A549 treated with CpdA at 1 μM for 4 hours (cell line): ENCODE results near the gene TMEM107. TPM values are rescaled to one million over a fixed set of nuclear protein-coding genes. Genes with fewer than 3 reads are reported as not detected.

ENCODE experiments used
- total RNA-seq: library from RNA; stranded (reverse); fragments of 200-300 nt; extraction: Qiagen RNA extraction; gene quantifications from 5 replicates; pipeline ENCODE4 v1.2.3, GENCODE V29; 2022; ENCODE audit warnings: low read depth

TMEM107 gene
- total RNA-seq = 16.3 to 20.2 TPM (median 19.7 TPM) in 5 replicates

DNA sequence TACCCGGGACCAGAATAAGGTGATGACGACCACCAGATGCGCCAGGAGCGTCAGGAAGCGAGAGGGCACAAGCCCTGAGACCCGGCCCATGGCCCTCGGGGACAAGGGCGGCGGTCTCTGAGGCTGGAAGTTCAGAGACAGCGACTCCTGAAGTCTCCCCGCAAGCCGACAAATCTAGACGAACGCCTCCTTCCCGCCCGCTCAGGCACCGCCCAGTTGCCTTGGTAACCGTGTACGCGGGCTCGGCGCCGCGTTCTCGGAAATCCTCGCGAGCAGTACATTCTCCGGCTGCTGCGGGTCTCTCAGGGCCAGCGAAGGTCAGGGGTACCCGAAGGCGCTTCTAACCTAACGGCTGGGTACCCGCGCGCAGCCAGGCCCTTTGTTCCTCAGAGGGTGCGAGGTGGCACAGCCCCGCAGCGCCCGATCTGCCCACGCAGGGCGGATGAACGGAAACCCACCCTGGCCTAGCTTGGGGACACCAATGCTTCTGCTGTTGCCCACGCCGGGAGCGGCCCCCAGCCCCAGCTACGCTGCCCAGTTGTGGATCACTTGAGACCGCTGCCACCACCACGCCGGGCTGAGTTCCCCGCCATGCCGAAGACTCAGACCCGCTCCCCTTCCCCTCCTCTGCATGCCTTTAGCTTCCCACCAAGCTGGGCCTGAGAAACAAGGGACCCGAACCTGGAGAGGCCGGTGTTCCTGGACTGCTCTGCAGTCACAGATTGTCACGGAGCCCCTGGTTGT, at the start of gene TMEM107:
Gene TMEM107, minus strand, starts transcription at position 184 of the 744 bp plus-strand sequence. Its CDS starts 94 bp downstream, at position 90.

GRCh38 chr17:8209907-8210760, 34.0 kb upstream of the TMEM107 start, which contains the start of gene AURKB:
TSS of gene AURKB (minus strand) at chr17:8210575. CDS start at chr17:8210224, 351 bp downstream.

GRCh38 chr17:8189711-8190477, 13.7 kb upstream of the TMEM107 start, which contains the start of gene BORCS6:
TSS of gene BORCS6 (minus strand) at chr17:8190180. CDS start at chr17:8190140, 40 bp downstream.

DNA sequence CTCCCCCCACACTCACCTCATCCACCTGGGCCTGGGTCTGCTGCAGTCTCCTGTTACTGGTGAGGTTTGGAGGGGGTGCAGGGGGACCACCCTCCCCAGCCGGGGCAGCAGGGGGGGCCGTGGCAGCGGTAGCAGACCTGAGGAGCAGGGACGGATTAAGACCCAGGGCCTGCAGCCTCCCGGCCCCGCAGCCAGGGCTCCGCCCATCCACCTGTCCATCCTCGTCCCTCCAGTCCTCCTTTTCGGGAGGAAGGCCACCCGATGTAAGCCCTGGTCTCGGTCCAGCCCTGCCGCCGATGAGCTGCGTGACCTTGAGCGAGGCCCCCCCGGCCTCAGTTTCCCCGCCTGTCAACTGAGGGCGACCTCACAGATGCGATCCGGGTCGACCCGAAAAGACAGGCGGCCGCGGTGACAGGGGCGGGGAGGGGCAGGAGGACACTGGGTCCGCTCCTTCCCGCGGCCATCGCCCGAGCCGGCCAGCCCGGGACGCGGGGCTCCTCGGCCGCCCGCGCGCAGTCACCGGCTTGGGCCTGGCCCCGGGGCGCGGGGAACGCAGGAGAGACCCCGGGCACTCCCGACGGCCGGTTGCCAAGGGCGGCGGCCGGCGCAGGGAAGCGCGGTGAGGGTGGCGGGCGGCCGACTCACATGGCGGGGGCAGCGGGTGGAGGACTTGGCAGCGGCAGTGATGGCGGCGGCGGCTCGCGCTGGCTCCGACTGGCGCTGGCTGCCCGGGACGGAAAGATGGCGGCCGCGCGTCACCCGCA, 13.8 kb downstream of the TMEM107 start, which contains the start of gene VAMP2:
Gene VAMP2, minus strand, starts transcription at position 716 of the 764 bp plus-strand sequence. Its CDS starts 69 bp downstream, at position 647.

GRCh38 chr17:8152112-8152775, 23.9 kb downstream of the TMEM107 start, which contains the start of gene PER1:
TSS of gene PER1 (minus strand) at chr17:8152404. CDS start at chr17:8150706, 1,698 bp downstream.

DNA sequence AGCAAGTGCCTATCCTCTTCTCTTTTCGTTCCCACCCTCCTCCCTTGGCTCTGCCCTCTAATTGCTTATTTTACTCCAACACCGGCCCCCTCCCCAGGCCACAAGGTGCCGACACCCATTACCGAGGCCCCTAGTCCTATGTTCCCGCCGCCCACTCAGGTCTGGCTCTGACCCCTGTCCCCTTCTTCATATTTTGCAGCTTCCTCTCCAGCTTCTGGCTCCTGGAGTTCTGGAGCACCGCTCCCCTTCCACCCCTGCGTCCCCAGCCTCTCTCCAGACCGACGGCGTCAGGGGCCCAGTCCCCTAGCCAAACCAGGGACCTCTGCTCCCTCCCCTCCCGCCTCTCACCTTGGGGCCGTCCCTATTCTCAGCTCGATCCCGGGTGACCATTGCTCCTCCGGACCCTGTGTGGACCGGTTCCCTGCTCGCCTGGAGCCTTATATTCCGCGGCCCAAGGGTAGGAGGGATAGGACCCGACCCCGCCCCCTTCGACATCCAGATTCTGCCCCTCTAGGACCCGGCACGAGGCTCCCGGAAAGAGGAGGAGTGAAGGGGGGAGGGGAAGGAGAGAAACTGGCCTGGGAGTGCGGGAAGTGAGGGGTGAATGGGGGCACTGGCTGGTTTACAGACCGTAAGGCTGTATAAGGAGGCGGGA, 52.4 kb downstream of the TMEM107 start, which contains the start of gene HES7:
Gene HES7, minus strand, starts transcription at position 412 of the 655 bp plus-strand sequence. Its CDS starts 22 bp downstream, at position 390.

Other genes with a start within 250 kb of the TMEM107 start
- gene KCNAB3, start 246.5 kb downstream of the TMEM107 start, total RNA-seq = 1.8 to 3.0 TPM (median 2.5 TPM) in 5 replicates
- gene TRAPPC1, start 244.4 kb downstream of the TMEM107 start, total RNA-seq = 309 to 334 TPM (median 324 TPM) in 5 replicates
- 36.8 to 45.9 TPM (median 39.2 TPM) in 5 replicates for gene CNTROB, start 244.2 kb downstream of the TMEM107 start, total RNA-seq
- gene GUCY2D, start 173.8 kb downstream of the TMEM107 start, total RNA-seq = 0.08 TPM in 1 of 5 replicates, not detected in the others
- gene ALOX15B, start 137.3 kb downstream of the TMEM107 start, total RNA-seq = not detected in 5 replicates
- gene ALOX12B, start 88.7 kb downstream of the TMEM107 start, total RNA-seq = 0.68 to 1.8 TPM (median 1.0 TPM) in 5 replicates
- 6.0 to 7.7 TPM (median 6.4 TPM) in 5 replicates for gene ALOXE3, start 57.9 kb downstream of the TMEM107 start, total RNA-seq
- gene HES7, start 52.3 kb downstream of the TMEM107 start, total RNA-seq = 0.70 to 2.5 TPM (median 1.1 TPM) in 5 replicates
- gene PER1, start 24.0 kb downstream of the TMEM107 start, total RNA-seq = 3.5 to 5.7 TPM (median 4.7 TPM) in 5 replicates
- 20.5 to 28.0 TPM (median 23.3 TPM) in 5 replicates for gene VAMP2, start 13.4 kb downstream of the TMEM107 start, total RNA-seq
- gene BORCS6, start 13.8 kb upstream of the TMEM107 start, total RNA-seq = 5.2 to 8.6 TPM (median 8.4 TPM) in 5 replicates
- gene AURKB, start 34.2 kb upstream of the TMEM107 start, total RNA-seq = 153 to 173 TPM (median 159 TPM) in 5 replicates
- gene CTC1, start 71.7 kb upstream of the TMEM107 start, total RNA-seq = 10.3 to 16.9 TPM (median 14.2 TPM) in 5 replicates
- gene PFAS, start 72.9 kb upstream of the TMEM107 start, total RNA-seq = 48.7 to 57.2 TPM (median 51.2 TPM) in 5 replicates
- gene RANGRF, start 112.3 kb upstream of the TMEM107 start, total RNA-seq = 38.7 to 51.3 TPM (median 47.7 TPM) in 5 replicates
- 6.2 to 8.0 TPM (median 7.6 TPM) in 5 replicates for gene SLC25A35, start 119.0 kb upstream of the TMEM107 start, total RNA-seq
- not detected in 5 replicates for gene ARHGEF15, start 133.9 kb upstream of the TMEM107 start, total RNA-seq
- gene ODF4, start 163.5 kb upstream of the TMEM107 start, total RNA-seq = not detected in 5 replicates
- 3,667 to 4,580 TPM (median 3,694 TPM) in 5 replicates for gene RPL26, start 206.8 kb upstream of the TMEM107 start, total RNA-seq
- not detected in 5 replicates for gene RNF222, start 221.4 kb upstream of the TMEM107 start, total RNA-seq